Measurements from ENCODE around the gene TOPAZ1. TPM values are rescaled to one million over a fixed set of nuclear protein-coding genes. Genes with fewer than 3 reads are reported as not detected.

TOPAZ1 gene
- total and polyA plus RNA-seq, 2 of the 4 experiments (the other 2 are of a cell fraction): not detected

- Histone ChIP-seq H3K4me3 (ENCODE audit: insufficient read depth, low read depth, low read length) (no peak overlapping the region), H2BK15ac (ENCODE audit: low read depth, low read length) (no peak overlapping the region), H3K56ac (ENCODE audit: extremely low read depth, insufficient read depth, low read length) (no peak overlapping the region), H2BK5ac (ENCODE audit: low read depth, low read length, poor library complexity, severe bottlenecking) (no peak overlapping the region), H3K9me3 (ENCODE audit: control insufficient read depth, insufficient read depth, low read length) (no peaks in the 10 kb centered on the region), H3K79me1 (ENCODE audit: low read depth in 1 of 2, low read length in 2 of 2) (no peaks in the 10 kb centered on the region), H4K5ac (ENCODE audit: low read depth, low read length) (no peak overlapping the region), H3K9ac (ENCODE audit: low read depth, low read length) (no peak overlapping the region), H4K8ac (ENCODE audit: low read depth in 2 of 2, low read length in 2 of 2) (no peak overlapping the region), H3K9me1 (ENCODE audit: insufficient read depth, low read length) (no peaks in the 10 kb centered on the region), H3K27ac (ENCODE audit: insufficient read depth, low read length) (no peak overlapping the region), H2AK5ac (ENCODE audit: low read depth, low read length) (no peak overlapping the region), H2AK9ac (replicated peaks; ENCODE audit: low read depth, low read length, poor library complexity) (no peak overlapping the region), H3K23ac (ENCODE audit: low read depth, low read length) (no peak overlapping the region), H3K4ac (ENCODE audit: low read depth, low read length) (no peak overlapping the region), H4K91ac (ENCODE audit: insufficient read depth, low read depth, low read length) (no peak overlapping the region), H3K27me3 (ENCODE audit: control insufficient read depth, insufficient read depth, low read length) (no peaks in the 10 kb centered on the region; the same call in 1 of the 2 replicates), H2AFZ (replicated peaks; ENCODE audit: low read length, poor library complexity) (no peak overlapping the region), H3K18ac (ENCODE audit: low read depth, low read length) (no peak overlapping the region), H2BK20ac (ENCODE audit: low read depth, low read length) (no peak overlapping the region), H3K4me1 (ENCODE audit: control insufficient read depth, insufficient read depth, low read length) (no peaks in the 10 kb centered on the region), H3K36me3 (ENCODE audit: control insufficient read depth, insufficient read depth, low read length) (no peaks in the 10 kb centered on the region), H3K14ac (replicated peaks; ENCODE audit: low read depth, low read length) (no peak overlapping the region), H4K20me1 (ENCODE audit: insufficient read depth, low read length) (no peaks in the 10 kb centered on the region), H3K4me2 (ENCODE audit: low read depth, low read length) (no peak overlapping the region), H2BK120ac (ENCODE audit: low read depth, low read length) (no peak overlapping the region)
- CTCF ChIA-PET: interaction anchor here (0.6 kb wide), 1 partner anchor 40 kb away, joined by 3 read pairs; no protein-coding TSS in a partner anchor
- ATAC-seq (ENCODE audit: low read depth) (no peak), DNase-seq (no peak)
- whole genome bisulfite sequencing, 2 experiments (ENCODE audit: extremely low coverage in 2 of 2, insufficient read length in 1 of 2): no CpG with 5 or more reads among the region's 3 CpGs
- no TSS peak for BruUV-seq (replicated peaks)
- intact Hi-C loops (cut with micrococcal nuclease) (no loop called here), dilution Hi-C loops (cut with HindIII; ENCODE audit: low sequenced_read_pairs, unreplicated experiment) (no loop called here), in situ Hi-C loops (cut with MboI; ENCODE audit: low sequenced_read_pairs) (no loop called here)
- POLR2A ChIA-PET (ENCODE audit: unreplicated experiment): no interaction called here
- TF ChIP-seq CTCF (conservative IDR thresholded peaks at IDR 0.05; ENCODE audit: low read depth, low read length) (no peak), CHD1 (IDR thresholded peaks at IDR 0.05; ENCODE audit: low read depth, low read length) (no peak), MXI1 (IDR thresholded peaks at IDR 0.05; ENCODE audit: borderline replicate concordance, low read depth, low read length) (no peak)
Observed at GRCh38 chr3:44227632-44228031, 14.1 kb upstream of the TOPAZ1 start.

Data from IMR-90 (cell line).